GM13976 (cell line): ENCODE measurements around the gene SGMS2.

ENCODE experiments used
- DNase-seq: peaks from one replicate; pipeline ENCODE4 v3.0.0; 2012; ENCODE audit warnings: low spot score
- in situ Hi-C: fragments of 300-500 bp; cut with MboI; formaldehyde crosslinking; loops from one replicate; pipeline ENCODE4 v1.12.0; 2022; ENCODE audit warnings: low sequenced_read_pairs, mixed read lengths, inconsistent platforms; ENCODE audit not compliant: unreplicated experiment
- TF ChIP-seq, protein P1 (sequence below): IDR thresholded peaks from 2 replicates; pipeline ENCODE4 v1.5.1; 2012; ENCODE audit warnings: borderline replicate concordance, mild to moderate bottlenecking; ENCODE audit not compliant: insufficient read depth; ENCODE audit errors: extremely low read depth, missing control alignments, control extremely low read depth

Gene SGMS2

DNA sequence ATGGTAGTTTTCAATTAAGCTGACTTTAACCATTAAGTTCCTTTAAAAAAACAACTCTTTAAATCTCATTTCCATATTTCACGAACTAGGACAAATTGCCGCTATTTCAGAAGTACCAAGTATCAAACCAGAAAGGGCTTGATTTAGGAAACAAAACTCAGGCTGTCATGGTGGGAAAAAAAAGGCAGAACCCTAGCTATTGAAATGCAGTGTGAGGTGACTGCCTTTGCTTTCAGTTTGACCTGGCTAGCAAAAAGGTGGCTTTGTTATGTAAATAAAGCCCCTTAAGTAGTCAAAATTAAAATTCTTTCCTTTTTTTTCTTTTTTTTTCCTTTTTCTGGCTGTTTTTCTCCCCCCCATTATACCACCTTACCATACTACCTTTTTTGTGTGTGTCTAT lies 66.0 kb downstream of the SGMS2 start:
- TF ChIP-seq, protein P1, sequence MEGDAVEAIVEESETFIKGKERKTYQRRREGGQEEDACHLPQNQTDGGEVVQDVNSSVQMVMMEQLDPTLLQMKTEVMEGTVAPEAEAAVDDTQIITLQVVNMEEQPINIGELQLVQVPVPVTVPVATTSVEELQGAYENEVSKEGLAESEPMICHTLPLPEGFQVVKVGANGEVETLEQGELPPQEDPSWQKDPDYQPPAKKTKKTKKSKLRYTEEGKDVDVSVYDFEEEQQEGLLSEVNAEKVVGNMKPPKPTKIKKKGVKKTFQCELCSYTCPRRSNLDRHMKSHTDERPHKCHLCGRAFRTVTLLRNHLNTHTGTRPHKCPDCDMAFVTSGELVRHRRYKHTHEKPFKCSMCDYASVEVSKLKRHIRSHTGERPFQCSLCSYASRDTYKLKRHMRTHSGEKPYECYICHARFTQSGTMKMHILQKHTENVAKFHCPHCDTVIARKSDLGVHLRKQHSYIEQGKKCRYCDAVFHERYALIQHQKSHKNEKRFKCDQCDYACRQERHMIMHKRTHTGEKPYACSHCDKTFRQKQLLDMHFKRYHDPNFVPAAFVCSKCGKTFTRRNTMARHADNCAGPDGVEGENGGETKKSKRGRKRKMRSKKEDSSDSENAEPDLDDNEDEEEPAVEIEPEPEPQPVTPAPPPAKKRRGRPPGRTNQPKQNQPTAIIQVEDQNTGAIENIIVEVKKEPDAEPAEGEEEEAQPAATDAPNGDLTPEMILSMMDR = no peak
- DNase-seq = no peak
- in situ Hi-C loops = no loop called here

DNA sequence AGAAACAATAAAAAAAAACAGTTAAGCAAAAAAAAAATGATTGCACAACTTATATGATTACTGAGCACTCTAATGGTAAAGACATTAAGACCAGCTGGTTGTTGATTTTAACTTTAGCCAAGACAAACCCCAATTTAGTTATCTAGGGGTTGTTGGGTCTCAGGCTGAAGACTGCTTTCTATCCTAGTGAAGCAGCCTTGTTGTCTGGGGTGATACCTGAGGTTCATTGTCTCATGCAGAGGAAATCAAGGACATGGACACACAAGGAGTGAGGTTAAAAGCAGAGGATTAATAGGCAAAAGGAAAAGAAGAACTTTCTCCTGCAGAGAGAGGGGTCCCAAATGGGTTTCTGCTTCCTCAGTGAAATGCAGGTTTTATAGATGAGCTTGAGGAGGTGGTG lies 66.6 kb downstream of the SGMS2 start:
- no peak for DNase-seq
- TF ChIP-seq, protein P1 = no peak
- in situ Hi-C loops = no loop called here

DNA sequence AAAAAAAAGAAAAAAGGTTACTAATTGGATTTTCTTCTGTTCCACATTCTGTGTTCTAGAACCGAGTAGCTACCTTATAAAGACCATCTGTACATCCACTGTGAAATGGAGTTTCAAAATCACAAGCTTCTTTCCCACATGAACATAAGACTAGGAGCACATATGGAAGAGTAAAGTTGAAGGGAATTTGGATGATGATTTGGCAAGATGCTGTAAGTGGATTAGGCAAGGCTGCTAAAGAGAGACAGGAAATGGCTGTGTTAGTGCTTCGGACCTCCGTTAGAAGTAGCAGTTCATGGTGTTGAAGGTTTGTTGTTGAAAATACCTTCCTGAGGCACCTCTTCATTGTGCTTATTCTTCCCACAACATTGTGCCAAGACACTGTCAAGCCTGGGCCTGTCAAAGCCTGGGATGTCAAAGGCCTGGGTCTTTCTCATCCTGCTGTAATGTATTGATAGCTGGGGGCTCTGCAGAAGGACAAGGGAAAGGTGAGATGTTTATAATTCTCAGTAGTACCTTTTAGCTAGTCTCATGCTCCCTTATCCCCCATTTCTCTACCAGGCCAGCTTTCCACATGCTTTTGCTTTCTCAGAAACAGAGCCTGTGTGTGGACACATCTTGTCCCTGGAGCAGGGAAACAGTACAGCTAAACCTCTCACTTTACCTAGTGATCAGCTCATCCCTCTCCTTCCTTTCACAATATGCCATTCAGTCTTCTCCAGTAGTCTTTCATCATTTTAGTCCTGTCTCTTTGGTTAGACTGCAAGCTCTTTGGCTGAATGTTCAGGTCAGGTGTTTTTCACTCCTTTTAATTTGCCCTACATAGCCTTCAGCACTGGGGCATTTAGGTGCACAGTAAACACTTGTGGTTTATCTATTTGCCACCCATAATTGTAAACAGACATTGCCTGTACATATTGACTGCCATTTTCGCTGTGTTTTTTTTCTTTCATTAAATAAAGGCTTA lies 68.7 kb downstream of the SGMS2 start:
- DNase-seq = no peak
- in situ Hi-C loops = no loop called here
- TF ChIP-seq, protein P1 = no peak

DNA sequence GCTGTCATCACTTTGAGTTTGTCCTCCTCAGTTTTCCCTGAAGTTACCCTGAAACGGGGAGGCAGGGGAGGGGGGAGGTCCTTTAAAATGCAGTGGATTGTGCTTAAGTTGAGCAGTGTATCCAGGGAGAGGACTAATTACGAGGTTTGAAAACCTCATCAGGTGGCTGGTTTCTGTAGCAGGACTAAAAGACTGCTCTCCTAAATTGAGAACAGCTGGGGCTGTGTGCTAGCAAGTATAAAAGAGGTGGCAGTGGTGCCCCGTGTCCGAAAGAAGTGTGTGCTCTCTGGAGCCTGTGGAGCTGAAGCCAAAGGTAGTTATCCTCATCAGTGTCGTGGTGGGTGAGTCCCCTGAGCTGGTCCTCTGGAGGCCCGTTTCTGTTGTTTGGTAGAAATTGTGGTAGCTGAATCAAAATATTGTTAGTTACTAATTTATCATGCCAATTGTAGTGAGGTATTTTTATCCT lies 69.4 kb downstream of the SGMS2 start:
- TF ChIP-seq, protein P1 = no peak
- in situ Hi-C loops = no loop called here
- no peak for DNase-seq

DNA sequence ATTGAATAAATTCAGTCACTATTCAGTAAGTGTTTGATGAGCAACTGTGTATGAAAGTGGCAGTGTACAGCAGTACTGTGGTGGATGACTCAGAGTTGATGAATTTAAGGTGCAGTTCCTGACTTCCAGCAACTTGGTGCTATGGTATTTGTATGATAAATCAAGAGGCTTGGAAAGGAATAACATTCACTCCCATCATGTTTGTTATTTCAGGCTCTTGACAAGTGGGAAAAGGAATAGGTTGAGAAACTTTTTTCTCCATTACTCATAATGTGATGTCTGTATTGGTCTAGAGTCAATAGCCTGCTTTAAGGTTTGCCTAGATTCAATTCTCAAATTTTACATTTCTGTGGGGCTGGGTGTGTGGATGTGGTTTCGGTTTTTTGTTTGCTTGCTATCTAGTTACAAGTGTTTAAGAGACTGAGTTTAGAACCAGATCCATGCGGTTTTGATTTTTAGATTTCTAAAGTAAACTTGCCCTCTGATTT lies 71.5 kb downstream of the SGMS2 start:
- no peak for DNase-seq
- in situ Hi-C loops = no loop called here

DNA sequence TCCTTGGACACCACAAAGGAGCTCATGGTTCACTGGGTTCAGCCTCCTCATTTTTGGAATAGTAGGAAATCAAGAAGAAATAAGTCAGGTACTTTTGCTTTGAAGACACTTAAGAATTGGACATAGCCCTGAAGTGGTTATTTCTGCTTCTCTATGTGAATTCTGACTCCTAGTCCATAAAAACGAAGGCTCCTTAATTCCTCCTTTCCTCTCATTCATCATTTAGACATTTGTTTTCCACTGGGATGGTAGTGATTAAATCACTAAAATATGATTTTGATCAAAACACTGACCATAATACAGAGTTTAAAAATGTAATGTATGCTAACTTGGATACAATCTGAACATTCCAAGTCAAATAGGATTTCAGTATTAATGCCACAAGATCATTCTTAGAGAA lies 71.9 kb downstream of the SGMS2 start:
- TF ChIP-seq, protein P1 = no peak
- DNase-seq = no peak
- in situ Hi-C loops = no loop called here

More for the DNA sequence above, 71.5 kb downstream of the SGMS2 start:
- TF ChIP-seq, protein P1 = no peak

DNA sequence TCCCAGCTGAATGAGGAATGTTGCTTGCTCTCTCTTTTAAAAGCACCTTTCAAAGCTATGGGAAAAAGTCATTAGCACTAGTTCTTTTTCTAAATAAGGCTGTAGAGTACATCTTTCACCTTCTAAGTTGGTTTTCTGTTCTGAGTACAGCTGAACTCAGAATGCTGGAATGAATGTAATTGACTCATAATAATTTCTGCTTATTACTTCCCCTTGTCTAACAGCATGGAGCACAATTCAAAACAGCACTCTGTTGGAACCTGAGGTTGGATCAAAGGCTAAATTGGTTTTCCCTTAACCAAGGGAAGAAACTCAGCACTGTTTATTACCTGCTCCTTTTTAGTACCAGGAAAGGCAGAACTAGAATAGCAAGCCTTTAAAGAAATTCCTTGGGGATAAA lies 73.1 kb downstream of the SGMS2 start:
- in situ Hi-C loops = no loop called here
- no peak for DNase-seq
- TF ChIP-seq, protein P1 = no peak
